Right kidney (tissue), 1 donor: Measurements from ENCODE around the gene NHEJ1.
A peak's percentile ranks its signal among the peaks of the same experiment; 100 is the strongest.

ENCODE experiments used
- DNase-seq: peaks from one replicate; pipeline ENCODE4 v3.0.0-alpha.2; 2016

Gene NHEJ1

GRCh38 chr2:219183151-219183772 is 22.6 kb upstream of the NHEJ1 start:
- no peak for DNase-seq

GRCh38 chr2:219182331-219183150 is 21.9 kb upstream of the NHEJ1 start:
- DNase-seq: no peak

- no peak for DNase-seq
Measured at GRCh38 chr2:219181531-219181930, 20.9 kb upstream of the NHEJ1 start.

- DNase-seq: no peak
Measured at GRCh38 chr2:219180961-219181360, 20.3 kb upstream of the NHEJ1 start.

GRCh38 chr2:219179601-219180465 is 19.2 kb upstream of the NHEJ1 start:
- DNase-seq: no peak

GRCh38 chr2:219178377-219179175 is 18.0 kb upstream of the NHEJ1 start:
- DNase-seq: peak; percentile 75

GRCh38 chr2:219177552-219178376 is 17.1 kb upstream of the NHEJ1 start, which contains the start of gene RETREG2:
Gene RETREG2, plus strand, starts transcription at chr2:219178275. Its CDS starts 78 bp downstream, at chr2:219178353.
- peak; percentile 96 for DNase-seq

GRCh38 chr2:219176818-219177551 is 16.4 kb upstream of the NHEJ1 start, which contains the start of gene CNPPD1:
Gene CNPPD1, minus strand, starts transcription at chr2:219176925. Its CDS starts 97 bp downstream, at chr2:219176828.
- DNase-seq: peak; percentile 94

GRCh38 chr2:219175928-219176817 is 15.6 kb upstream of the NHEJ1 start:
- DNase-seq: no peak

- no peak for DNase-seq
Measured at GRCh38 chr2:219175486-219175885, 14.9 kb upstream of the NHEJ1 start.

- no peak for DNase-seq
Measured at GRCh38 chr2:219174801-219175200, 14.2 kb upstream of the NHEJ1 start.

- DNase-seq: no peak
Measured at GRCh38 chr2:219174146-219174545, 13.5 kb upstream of the NHEJ1 start.

GRCh38 chr2:219173176-219173575 is 12.6 kb upstream of the NHEJ1 start:
- DNase-seq: no peak

- no peak for DNase-seq
Measured at GRCh38 chr2:219172231-219173154, 11.9 kb upstream of the NHEJ1 start.

- DNase-seq: peak; percentile 31
Measured at GRCh38 chr2:219171231-219171651, 10.6 kb upstream of the NHEJ1 start.

- no peak for DNase-seq
Measured at GRCh38 chr2:219169930-219170654, 9.5 kb upstream of the NHEJ1 start, which contains the start of gene SLC23A3. Gene SLC23A3, minus strand, starts transcription at chr2:219170029. Its CDS starts 45 bp downstream, at chr2:219169984.

- no peak for DNase-seq
Measured at GRCh38 chr2:219168932-219169331, 8.3 kb upstream of the NHEJ1 start.
